Activated T-helper 1 cell treated with Interleukin-2 at 50 U/mL for 16 hours (primary cell): ENCODE measurements around the gene EHD2.
"Not testable (repeated sequence)": the region's sequence is repeated elsewhere in the genome, so short reads cannot be mapped to it uniquely, and the experiment has no call there.

Experiments used
- DNase-seq: peaks from one replicate; pipeline ENCODE4 v3.0.0-alpha.2; 2020; ENCODE audit warnings: low read depth

Gene EHD2, protein sequence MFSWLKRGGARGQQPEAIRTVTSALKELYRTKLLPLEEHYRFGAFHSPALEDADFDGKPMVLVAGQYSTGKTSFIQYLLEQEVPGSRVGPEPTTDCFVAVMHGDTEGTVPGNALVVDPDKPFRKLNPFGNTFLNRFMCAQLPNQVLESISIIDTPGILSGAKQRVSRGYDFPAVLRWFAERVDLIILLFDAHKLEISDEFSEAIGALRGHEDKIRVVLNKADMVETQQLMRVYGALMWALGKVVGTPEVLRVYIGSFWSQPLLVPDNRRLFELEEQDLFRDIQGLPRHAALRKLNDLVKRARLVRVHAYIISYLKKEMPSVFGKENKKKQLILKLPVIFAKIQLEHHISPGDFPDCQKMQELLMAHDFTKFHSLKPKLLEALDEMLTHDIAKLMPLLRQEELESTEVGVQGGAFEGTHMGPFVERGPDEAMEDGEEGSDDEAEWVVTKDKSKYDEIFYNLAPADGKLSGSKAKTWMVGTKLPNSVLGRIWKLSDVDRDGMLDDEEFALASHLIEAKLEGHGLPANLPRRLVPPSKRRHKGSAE

DNA sequence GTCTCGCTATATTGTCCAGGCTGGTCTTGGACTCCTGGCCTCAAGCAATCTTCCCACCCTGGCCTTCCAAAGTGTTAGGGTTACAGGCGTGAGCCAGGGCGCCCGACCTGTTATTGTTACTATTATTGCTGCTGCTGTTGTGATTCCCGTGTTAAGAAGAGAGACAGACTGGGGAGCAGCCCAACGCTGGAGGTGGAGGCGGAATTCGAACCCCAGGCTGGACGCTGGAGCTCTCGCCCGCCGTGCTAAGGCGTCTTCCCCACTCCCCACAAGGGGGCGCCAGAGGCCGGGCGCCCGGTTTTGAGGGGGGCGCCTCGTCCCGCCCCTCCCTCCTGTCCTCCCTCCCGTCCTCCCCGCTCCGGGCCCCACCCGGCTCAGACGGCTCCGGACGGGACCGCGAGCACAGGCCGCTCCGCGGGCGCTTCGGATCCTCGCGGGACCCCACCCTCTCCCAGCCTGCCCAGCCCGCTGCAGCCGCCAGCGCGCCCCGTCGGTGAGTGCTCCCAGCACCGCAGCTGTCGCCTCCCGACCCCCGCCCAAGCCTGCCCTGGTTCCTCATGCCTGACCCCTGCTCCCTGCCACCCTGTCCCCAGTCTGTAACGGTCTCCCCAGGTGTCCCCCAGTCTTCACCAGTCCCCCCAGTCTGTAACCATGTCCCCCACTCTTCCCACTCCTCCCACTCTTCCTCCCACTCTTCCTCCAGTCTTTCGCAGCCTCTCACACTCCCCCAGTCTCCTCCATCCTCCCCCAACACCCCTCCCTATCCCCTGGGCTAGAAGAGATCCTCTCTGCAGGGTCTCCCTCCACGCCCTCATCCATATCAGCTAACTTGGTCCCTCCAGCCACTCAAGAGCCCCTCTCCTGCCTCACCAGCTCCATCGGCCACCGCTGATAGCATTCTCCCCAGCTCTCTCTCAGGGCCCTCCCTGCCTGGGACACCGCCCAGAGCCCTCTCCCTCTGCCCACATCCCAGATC is at the start of gene EHD2:
EHD2 (plus strand) TSS at position 377 of the 976 bp plus-strand sequence. CDS start 3,191 bp downstream, outside the sequence.
- peak; percentile 20 for DNase-seq

DNA sequence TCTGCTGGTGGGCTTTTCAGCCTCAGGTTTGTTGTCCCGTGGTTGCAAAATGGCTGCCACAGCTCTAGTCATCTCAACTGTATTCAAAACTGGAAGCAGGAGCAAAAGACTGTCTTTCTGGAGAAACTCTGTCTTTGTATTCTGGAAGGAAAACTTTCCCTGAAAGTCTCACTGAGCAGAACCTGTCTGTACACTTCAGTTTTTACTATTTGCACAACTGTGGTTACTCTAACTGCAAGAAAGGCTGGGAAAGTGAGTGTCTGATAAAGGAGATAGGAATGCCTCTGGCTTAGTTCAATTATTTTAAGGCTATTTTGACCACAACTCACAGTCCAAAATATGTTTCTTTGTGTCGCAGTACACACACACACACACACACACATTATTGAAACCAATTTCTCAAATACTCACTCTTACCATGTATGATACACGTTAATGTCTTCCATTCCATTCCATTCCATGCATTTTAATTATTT is 49.7 kb upstream of the EHD2 start:
- no peak for DNase-seq

DNA sequence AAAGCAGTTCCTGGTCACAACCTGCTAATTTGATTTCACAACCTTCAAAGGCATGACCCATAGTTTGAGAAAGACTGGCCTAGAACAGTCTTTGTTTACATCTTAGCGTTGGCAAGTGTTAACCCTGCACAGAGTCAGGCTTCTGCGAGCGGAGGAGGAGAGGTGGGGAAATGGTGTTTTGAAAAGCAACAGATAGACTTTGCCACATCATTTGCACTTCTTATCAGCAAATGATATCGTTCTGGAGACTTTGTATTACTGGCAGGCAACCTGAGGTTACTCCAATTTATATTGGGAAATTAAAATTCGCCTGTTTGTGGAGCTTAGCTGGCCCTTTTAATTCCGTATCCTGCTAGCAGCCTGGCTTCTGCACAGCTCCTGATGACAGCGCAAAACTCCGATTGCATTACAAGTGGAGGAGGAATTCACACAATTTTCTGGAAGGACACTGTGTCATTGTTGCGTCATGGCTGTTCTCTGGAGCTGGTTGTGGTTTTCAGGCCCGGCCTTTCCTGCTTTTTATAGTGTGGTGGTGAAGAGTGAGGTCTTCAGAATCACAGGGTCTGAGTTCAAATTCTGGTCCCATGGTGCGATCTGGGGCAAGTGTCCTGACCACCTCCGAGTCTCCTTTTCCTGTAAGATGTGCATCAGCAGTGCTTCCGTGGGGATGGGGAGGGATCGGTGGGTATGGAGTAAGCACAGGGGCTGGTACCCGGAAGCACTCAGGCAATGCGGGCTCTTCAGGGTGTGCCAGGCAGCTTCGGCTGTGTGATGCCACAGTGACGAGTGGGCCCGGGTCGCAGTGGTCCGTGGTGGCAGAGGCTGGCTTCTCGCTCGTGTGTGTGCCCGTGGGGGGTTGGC is 49.1 kb upstream of the EHD2 start:
- no peak for DNase-seq

DNA sequence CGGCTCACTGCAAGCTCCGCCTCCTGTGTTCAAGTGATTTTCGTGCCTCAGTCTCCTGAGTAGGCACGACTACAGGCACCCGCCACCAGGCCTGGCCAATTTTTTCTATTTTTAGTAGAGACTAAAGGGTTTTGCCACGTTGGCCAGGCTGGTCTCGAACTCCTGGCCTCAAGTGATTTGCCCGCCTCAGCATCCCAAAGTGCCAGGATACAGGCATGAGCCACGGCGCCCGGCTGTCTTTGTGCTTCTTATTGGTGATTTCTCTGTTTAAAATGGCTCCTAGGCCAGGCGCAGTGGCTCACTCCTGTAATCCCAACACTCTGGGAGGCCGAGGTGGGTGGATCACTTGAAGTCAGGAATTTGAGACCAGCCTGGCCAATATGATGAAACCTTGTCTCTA is 44.7 kb upstream of the EHD2 start:
- not testable (repeated sequence) for DNase-seq

DNA sequence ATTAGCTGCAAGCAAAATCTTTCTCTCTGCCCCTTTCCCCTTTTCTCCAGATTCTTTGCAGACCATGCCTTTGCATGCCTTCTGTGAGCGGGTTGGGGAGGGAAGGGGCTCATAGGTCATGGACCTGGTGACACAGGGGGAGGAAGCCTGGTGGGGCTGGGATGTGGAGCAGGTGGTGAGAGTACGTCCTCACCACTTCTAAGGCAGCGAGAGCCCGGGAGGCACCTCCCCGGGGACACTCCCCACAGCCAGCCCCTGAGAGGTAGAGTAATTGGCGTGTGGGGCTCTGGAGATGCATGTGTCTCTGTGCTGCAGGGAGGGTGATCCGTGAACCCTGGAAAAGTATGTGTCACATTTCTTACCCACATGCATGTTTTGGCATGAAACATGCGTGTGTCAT is 42.5 kb upstream of the EHD2 start:
- no peak for DNase-seq

DNA sequence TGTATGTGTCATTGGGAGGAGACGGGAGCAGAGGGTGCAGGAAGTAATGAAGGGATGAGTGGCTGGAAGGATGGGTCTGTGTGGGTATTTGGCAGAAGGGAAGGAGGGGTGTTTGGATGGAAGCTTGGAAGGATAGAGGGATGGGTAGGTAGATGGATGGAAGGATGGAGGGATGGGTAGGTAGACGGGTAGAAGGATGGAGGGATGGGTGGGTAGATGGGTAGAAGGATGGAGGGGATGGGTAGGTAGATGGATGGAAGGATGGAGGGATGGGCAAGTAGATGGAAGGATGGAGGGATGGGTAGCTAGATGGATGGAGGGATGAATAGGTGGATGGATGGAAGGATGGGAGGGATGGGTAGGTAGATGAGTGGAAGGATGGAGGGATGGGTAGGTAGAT is 41.7 kb upstream of the EHD2 start:
- DNase-seq, result no peak

DNA sequence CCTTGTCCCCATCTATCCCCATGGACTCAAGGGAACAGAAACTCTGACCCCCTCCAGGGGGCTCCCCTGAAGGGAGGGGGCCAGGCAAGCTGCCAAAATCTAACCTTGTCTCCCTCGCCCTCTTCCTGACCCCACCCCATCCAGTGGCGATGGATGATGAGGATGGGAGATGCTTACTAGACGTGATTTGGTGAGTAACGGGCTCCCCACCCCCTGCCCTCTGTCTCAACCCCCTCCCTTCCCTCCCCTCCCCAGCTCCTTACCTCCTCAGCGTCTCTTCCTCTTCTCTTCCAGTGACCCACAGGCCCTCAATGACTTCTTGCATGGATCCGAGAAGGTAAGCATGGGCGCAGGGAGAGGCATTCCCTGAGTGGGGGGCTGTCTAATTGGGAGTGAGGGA is 39.8 kb upstream of the EHD2 start:
- no peak for DNase-seq

DNA sequence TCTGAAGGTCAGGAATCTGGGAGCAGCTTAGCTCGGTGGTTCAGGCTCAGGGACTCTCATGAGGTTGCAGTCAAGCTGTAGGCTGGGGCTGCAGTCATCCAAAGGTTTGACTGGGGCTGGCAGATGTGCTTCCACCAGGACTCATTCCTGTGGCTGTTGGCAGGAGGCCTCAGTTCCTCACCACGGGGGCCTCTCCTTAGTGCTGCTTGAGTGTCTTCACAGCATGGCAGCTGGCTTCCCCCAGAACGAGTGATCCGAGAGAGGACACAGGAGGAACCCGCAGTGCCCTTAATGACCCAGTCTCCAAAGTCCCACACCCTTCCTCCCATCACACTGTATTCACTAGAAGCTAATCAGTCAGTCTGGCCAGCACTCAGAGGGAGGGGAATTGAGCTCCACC is 38.7 kb upstream of the EHD2 start:
- DNase-seq, result no peak

DNA sequence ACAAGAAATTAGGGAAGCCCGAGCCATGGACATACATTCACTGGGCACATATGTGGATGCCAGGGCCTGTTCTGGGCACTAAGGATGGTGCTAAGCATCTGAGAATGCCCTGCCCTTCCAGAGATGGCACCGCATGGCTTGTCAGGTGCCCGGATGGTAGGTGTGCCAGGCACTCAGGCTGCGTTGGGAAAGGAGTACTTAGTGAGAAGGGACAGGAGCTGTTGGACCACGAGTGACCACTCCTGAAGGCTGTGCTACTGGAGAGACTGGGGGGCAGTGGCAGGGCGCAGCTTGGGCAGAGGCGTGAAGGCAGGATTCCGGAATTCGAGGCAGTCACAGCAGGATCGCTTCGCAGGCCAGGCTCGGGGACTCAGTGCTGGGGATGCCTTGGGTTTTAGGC is 38.0 kb upstream of the EHD2 start:
- no peak for DNase-seq

DNA sequence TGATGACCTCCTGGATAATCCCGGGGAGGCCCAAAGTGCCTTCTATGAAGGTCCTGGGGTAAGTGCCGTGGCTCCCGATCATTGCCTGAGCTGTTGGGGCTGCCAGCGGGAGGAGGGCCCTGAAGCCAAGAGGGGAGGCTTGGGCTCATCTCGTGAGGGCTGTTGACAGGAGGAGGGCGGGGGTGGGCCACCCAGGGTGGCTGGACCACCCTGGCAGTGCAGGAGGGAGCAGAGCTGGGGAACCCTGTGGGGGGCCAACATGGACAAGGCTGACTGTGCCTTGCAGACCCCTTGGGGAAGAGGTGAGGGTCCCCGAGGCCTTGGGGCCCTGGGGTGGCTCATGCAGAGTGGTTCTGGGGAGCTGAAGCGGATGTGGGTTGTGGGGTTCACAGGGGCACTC is 37.4 kb upstream of the EHD2 start:
- DNase-seq, result no peak

DNA sequence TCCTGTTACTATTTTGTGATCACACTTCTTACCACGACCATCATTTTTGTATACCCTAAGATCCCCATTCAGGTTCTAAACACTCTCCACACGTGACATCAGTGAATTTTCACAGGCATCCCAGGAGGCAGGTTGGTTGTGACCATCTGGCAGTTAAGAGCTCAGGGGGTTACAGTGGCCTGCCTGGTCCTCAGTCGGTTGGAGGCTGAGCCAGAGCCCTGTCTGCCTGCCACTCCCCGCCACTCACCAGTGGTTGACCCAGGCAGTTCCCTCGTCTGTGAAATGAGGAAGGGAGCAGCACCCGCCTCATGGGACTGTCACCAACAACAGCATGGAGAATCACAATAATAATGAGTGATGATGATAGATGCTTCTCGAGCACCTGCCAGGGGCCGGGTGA is 36.4 kb upstream of the EHD2 start:
- DNase-seq, result no peak

DNA sequence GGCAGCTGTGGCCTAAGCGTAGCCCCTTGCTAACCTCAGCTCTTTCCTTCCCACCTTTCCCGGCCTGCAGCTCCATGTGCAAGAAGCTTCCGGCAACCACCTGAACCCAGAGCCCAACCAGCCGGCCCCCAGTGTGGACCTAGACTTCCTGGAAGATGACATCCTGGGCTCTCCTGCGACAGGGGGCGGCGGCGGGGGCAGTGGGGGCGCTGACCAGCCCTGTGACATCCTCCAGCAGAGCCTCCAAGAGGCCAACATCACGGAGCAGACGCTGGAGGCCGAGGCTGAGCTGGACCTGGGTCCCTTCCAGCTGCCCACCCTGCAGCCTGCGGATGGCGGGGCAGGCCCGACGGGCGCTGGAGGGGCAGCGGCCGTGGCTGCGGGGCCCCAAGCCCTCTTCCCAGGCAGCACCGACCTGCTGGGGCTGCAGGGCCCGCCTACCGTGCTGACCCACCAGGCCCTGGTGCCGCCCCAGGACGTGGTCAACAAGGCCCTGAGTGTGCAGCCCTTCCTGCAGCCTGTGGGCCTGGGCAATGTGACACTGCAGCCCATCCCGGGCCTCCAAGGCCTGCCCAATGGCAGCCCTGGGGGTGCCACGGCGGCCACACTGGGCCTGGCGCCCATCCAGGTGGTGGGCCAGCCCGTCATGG is 33.8 kb upstream of the EHD2 start:
- no peak for DNase-seq

DNA sequence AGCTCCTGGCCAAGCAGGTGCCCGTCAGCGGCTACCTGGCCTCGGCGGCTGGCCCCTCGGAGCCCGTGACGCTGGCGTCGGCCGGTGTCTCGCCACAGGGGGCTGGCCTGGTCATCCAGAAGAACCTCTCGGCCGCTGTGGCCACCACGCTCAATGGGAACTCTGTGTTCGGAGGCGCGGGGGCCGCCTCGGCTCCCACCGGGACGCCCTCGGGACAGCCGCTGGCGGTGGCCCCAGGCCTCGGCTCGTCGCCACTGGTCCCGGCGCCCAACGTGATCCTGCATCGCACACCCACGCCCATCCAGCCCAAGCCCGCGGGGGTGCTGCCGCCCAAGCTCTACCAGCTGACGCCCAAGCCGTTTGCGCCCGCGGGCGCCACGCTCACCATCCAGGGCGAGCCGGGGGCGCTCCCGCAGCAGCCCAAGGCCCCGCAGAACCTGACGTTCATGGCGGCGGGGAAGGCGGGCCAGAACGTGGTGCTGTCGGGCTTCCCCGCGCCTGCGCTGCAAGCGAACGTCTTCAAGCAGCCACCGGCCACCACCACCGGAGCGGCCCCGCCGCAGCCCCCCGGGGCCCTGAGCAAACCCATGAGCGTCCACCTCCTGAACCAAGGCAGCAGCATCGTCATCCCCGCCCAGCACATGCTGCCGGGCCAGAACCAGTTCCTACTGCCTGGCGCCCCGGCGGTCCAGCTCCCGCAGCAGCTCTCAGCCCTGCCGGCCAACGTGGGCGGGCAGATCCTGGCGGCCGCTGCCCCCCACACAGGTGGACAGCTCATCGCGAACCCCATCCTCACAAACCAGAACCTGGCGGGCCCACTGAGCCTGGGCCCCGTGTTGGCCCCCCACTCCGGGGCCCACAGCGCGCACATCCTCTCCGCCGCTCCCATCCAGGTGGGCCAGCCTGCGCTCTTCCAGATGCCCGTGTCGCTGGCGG is 33.0 kb upstream of the EHD2 start:
- DNase-seq, result no peak

DNA sequence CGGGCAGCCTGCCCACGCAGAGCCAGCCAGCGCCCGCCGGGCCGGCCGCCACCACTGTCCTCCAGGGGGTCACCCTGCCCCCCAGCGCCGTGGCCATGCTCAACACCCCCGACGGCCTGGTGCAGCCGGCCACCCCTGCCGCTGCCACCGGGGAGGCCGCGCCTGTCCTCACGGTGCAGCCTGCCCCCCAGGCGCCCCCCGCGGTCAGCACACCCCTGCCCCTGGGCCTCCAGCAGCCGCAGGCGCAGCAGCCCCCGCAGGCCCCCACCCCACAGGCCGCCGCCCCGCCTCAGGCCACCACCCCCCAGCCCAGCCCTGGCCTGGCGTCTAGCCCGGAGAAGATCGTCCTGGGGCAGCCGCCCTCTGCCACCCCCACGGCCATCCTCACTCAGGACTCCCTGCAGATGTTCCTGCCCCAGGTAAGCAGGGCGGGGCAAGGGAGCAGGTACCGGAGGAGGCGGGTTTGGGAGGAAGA is 32.3 kb upstream of the EHD2 start:
- DNase-seq, result no peak

DNA sequence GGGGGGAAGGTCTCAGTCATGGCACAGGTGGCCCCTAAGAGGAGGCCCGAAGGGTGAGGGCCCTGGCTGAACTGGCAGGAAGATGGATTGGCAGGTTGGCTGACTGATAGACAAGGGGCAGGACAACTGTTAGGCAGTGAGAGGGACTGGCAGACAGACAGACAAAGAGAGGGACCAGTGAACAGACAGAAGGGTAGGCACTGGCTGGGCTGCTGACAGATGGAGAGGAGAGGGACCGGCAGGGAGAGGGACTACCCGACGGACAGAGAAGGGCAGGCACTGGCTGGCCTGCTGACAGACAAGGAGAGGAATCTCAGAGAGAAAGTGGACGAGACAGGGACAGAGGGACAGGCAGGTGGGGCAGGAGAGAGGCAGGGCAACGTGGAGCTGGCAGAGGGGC is 31.8 kb upstream of the EHD2 start:
- DNase-seq, result no peak

DNA sequence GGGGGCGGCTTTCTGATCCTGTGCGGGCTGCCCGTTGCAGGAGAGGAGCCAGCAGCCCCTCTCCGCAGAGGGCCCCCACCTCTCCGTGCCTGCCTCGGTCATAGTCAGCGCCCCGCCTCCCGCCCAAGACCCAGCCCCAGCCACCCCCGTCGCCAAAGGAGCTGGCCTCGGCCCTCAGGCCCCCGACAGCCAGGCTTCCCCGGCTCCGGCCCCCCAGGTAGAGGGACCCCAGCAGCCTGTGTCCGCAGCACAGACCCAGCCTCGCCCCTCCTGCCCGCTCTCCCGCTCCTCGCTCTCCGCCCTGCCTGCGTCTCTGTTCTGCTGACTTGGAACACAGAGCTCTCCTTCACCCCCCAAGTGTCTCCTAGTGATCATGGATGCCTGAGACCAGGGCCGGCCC is 31.3 kb upstream of the EHD2 start:
- no peak for DNase-seq

DNA sequence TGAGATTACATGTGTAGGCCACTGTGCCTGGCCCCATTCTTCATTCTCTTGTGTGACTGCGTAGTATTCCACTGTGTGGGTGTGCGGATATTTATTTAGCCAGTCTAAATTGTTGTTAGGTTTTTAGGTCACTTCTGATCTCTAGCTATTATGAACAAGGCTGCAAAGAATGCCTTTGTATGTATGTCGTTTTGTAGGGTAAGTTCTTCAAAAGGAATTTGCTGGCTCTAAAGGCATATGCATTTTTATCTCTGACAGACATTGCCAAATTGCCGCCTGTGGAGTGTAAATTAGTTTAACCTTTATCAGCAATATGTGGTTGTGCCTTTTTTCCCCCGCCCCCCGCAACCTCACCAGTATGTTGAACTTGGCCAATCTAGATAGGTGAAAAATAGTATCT is 30.3 kb upstream of the EHD2 start:
- DNase-seq, result no peak

DNA sequence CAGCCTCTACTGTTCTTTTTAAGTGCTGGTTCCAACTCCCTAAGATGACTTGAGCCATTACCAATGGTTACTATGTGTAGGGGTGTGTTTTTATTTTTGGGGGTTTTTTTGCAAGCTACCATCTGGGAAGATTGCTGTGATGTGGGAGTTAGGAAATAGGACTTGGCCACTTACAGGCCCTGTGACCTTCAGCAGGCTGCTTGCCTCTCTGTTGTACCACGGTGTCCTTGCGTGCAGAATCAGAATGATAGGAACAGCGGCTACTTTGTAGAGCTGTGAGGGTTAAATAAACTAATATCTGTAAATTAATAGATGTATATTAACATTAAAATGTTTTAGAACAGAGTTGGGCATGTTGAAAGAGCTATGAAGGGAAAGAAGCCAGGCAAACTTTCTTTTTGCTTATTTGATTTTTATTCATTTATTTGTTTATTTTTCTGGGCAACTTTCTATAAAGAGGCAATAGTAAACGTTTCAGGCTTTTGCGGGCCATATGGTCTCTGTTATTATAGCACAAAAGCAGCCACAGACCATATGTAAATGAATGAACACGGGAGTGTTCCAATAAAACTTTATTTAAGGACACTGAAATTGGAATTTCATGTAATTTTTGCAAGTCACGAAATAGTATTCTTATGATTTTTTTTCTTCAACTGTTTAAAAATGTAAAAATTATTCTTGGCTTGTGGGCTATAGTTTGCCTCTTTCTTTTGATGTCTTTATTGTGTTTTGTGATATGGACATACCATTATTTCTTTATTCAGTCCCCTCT is 26.4 kb upstream of the EHD2 start:
- no peak for DNase-seq

DNA sequence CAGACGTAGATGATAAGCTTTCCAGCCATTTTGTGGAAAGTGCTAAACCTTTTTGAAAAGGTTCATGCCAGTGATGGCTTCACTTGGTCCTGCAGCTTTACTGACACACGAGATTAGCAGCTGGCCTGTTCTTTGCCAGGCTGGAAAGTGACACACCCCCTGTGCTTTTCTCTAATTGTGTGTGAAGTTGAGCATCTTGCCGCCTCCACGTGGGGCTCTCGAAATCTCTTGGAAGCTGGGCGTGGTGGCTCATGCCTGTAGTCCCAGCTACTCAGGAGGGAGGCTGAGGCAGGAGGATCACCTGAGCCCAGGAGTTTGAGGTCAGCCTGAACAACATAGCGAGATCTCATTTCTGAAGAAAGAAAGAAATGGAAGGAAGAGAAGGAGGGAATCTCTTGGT is 25.3 kb upstream of the EHD2 start:
- no peak for DNase-seq
